ENCODE data around the gene HLCS.

DNA sequence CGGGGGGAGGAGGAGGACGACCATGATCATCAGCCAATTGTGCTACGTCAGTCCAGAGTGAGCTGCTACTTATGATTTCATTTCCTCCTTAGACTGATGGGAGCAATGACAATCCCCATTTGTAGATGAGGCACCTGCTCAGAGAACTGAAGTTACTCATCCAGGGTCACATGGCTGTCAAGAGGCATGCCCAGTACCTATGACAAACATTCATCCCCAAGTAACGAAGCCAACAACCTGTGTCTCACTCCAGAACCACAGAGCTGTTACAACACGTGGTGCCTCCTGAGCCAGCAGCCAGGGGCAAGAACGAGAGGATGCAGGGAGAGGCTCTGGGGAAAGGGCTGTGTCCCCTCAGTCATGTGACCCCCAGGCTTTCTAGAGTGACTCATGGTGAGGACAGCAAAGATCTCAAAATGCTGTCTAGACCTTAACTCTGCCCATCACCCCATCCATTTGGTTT, 173.9 kb downstream of the HLCS start:
- TF ChIP-seq POLR2A (IDR thresholded peaks at IDR 0.05; ENCODE audit: low read depth, low read length) (no peak), POLR2AphosphoS5 (IDR thresholded peaks at IDR 0.05; ENCODE audit: low read depth, low read length) (no peak)

Measured in GM12892 (cell line).